PC-9 (cell line): ENCODE results near the gene TNFSF9.

Experiments
- CTCF ChIP-seq: fragments of 200-600 bp; sonication (generic); conservative IDR thresholded peaks from 2 replicates; pipeline ENCODE4 v1.6.1; 2017; ENCODE audit warnings: mixed run types, antibody characterized with exemption, mild to moderate bottlenecking, moderate library complexity
- EZH2 ChIP-seq: fragments of 200-600 bp; sonication (generic); IDR thresholded peaks from 2 replicates; pipeline ENCODE4 v1.8.0; 2017; ENCODE audit warnings: antibody characterized with exemption, low read depth

GRCh38 chr19:6543866-6544347 lies 13.1 kb downstream of the TNFSF9 start:
- no peak for TF ChIP-seq CTCF
- no peak for TF ChIP-seq EZH2
